ENCODE results near the gene GP1BA.

DNA sequence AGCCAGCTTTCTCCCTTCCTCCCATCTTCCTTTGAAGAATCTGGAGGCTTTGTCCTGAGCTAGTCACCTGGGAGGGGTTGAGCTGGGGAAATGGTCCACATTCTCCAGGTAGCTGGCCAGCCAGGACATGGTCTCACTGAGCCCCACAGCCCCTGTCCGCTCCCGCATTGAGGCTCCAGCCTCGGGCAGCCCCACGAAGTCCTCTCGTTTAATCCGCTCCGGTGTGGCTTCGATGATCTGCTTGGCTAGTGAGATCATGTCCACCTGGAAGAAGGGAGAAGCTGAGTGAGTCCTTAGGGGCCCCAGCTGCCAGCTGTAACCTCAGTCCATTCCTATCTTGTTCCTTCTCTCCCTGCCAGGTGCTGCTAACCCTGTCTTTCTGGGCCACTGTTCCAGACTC lies 38.2 kb downstream of the GP1BA start:
- TF ChIP-seq, protein P1, sequence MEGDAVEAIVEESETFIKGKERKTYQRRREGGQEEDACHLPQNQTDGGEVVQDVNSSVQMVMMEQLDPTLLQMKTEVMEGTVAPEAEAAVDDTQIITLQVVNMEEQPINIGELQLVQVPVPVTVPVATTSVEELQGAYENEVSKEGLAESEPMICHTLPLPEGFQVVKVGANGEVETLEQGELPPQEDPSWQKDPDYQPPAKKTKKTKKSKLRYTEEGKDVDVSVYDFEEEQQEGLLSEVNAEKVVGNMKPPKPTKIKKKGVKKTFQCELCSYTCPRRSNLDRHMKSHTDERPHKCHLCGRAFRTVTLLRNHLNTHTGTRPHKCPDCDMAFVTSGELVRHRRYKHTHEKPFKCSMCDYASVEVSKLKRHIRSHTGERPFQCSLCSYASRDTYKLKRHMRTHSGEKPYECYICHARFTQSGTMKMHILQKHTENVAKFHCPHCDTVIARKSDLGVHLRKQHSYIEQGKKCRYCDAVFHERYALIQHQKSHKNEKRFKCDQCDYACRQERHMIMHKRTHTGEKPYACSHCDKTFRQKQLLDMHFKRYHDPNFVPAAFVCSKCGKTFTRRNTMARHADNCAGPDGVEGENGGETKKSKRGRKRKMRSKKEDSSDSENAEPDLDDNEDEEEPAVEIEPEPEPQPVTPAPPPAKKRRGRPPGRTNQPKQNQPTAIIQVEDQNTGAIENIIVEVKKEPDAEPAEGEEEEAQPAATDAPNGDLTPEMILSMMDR (conservative IDR thresholded peaks at IDR 0.05 in 1 of 2, IDR thresholded peaks at IDR 0.05 in 1 of 2; ENCODE audit: low read depth in 1 of 2, low read length in 2 of 2): no peak
- TF ChIP-seq EZH2 (IDR thresholded peaks at IDR 0.05; ENCODE audit: low read length, missing control alignments): no peak
